ENCODE data around the gene KRTAP5-3. TPM values are rescaled to one million over a fixed set of nuclear protein-coding genes. Genes with fewer than 3 reads are reported as not detected.

The KRTAP5-3 gene
- total and polyA plus RNA-seq, 2 of the 13 experiments (the other 11 are each of a cell fraction or from before 2014, with no cell fraction given) = not detected

DNA sequence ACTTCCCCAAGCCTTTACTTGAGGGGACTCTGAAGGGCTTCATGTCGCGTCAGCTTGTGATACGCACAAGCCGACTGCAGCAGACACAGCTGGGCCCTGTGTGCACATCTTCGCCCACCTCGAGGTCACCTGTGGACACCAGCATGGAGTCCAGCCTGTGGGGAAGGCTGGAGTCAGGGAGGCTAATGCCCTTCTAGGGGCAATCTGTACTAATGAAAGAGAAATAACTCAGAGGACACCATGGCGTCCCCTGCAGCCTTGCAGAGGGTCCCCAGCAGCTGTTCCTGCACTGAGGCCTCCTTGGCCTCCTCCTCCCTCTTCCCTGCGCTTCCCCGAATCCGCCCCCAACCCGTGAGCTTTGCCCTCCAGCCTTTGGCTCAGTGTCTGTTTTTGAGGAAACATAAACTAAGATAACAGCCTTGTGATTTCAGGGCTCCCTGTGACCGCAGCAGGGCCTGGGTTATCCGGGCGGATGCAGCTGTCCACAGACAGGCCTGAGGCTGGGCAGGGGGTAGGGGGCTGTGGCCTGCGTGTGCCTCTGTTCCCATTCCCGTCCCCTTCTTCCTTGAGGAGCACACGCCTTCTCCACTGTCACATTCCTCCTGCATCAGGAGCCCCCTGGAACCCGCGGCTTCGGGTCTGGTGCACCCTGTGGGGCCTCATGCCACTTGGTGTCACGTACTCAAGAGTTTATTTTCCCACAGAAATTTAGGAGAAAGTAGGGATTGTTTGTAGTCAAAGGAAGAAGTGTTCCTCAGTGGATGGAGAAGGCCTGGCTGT is 46.3 kb upstream of the KRTAP5-3 start (continued):
- no peak for TF ChIP-seq ZSCAN20 (CRISPR knock-in tag; IDR thresholded peaks at IDR 0.05; ENCODE audit: borderline replicate concordance)
- no peak for TF ChIP-seq REXO4 (CRISPR knock-in tag; IDR thresholded peaks at IDR 0.05; ENCODE audit: borderline replicate concordance)
- peak; percentile 27 for TF ChIP-seq PHF5A (CRISPR knock-in tag; IDR thresholded peaks at IDR 0.05; ENCODE audit: low read depth, unreplicated experiment)
- TF ChIP-seq GATAD2A (CRISPR knock-in tag; IDR thresholded peaks at IDR 0.05) = peak; percentile 94
- TF ChIP-seq SOX6 (IDR thresholded peaks at IDR 0.05) = no peak
- TF ChIP-seq SOX6 (CRISPR knock-in tag; IDR thresholded peaks at IDR 0.05) = peak; percentile 73
- TF ChIP-seq GABPB1 (CRISPR knock-in tag; IDR thresholded peaks at IDR 0.05) = peak; percentile 46; the same call in 1 of the 2 replicates
- TF ChIP-seq ZMAT3 (CRISPR knock-in tag; conservative IDR thresholded peaks at IDR 0.05) = 0 out of 2 replicates have a peak, but pooled peaks have one; percentile 2
- TF ChIP-seq ELF3 (CRISPR knock-in tag; IDR thresholded peaks at IDR 0.05) = peak; percentile 70; the same call in 1 of the 2 replicates
- no peak for TF ChIP-seq FOXA1 (IDR thresholded peaks at IDR 0.05)
- TF ChIP-seq FOXA1 (CRISPR knock-in tag; IDR thresholded peaks at IDR 0.05) = peak; percentile 33
- TF ChIP-seq, protein P1, sequence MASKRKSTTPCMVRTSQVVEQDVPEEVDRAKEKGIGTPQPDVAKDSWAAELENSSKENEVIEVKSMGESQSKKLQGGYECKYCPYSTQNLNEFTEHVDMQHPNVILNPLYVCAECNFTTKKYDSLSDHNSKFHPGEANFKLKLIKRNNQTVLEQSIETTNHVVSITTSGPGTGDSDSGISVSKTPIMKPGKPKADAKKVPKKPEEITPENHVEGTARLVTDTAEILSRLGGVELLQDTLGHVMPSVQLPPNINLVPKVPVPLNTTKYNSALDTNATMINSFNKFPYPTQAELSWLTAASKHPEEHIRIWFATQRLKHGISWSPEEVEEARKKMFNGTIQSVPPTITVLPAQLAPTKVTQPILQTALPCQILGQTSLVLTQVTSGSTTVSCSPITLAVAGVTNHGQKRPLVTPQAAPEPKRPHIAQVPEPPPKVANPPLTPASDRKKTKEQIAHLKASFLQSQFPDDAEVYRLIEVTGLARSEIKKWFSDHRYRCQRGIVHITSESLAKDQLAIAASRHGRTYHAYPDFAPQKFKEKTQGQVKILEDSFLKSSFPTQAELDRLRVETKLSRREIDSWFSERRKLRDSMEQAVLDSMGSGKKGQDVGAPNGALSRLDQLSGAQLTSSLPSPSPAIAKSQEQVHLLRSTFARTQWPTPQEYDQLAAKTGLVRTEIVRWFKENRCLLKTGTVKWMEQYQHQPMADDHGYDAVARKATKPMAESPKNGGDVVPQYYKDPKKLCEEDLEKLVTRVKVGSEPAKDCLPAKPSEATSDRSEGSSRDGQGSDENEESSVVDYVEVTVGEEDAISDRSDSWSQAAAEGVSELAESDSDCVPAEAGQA (IDR thresholded peaks at IDR 0.05; ENCODE audit: low read depth) = no peak
- TF ChIP-seq, protein P1 (CRISPR knock-in tag; IDR thresholded peaks at IDR 0.05; ENCODE audit: borderline replicate concordance) = no peak
- TF ChIP-seq, protein P2, sequence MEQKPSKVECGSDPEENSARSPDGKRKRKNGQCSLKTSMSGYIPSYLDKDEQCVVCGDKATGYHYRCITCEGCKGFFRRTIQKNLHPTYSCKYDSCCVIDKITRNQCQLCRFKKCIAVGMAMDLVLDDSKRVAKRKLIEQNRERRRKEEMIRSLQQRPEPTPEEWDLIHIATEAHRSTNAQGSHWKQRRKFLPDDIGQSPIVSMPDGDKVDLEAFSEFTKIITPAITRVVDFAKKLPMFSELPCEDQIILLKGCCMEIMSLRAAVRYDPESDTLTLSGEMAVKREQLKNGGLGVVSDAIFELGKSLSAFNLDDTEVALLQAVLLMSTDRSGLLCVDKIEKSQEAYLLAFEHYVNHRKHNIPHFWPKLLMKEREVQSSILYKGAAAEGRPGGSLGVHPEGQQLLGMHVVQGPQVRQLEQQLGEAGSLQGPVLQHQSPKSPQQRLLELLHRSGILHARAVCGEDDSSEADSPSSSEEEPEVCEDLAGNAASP (CRISPR knock-in tag; IDR thresholded peaks at IDR 0.05; ENCODE audit: borderline replicate concordance) = 0 out of 2 replicates have a peak, but pooled peaks have one; percentile 31
- TF ChIP-seq, protein P3, sequence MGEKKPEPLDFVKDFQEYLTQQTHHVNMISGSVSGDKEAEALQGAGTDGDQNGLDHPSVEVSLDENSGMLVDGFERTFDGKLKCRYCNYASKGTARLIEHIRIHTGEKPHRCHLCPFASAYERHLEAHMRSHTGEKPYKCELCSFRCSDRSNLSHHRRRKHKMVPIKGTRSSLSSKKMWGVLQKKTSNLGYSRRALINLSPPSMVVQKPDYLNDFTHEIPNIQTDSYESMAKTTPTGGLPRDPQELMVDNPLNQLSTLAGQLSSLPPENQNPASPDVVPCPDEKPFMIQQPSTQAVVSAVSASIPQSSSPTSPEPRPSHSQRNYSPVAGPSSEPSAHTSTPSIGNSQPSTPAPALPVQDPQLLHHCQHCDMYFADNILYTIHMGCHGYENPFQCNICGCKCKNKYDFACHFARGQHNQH (CRISPR knock-in tag; IDR thresholded peaks at IDR 0.05) = peak; percentile 66; the same call in 1 of the 2 replicates
- 0 out of 2 replicates have a peak, but pooled peaks have one; percentile 80 for TF ChIP-seq ZBTB42 (CRISPR knock-in tag; IDR thresholded peaks at IDR 0.05)
- peak; percentile 71; the same call in 1 of the 2 replicates for TF ChIP-seq ERF (CRISPR knock-in tag; IDR thresholded peaks at IDR 0.05)
- 0 out of 2 replicates have a peak, but pooled peaks have one; percentile 24 for TF ChIP-seq FOXK1 (CRISPR knock-in tag; IDR thresholded peaks at IDR 0.05; ENCODE audit: borderline replicate concordance, low read depth)
- TF ChIP-seq RXRB (CRISPR knock-in tag; IDR thresholded peaks at IDR 0.05; ENCODE audit: borderline replicate concordance) = peak; percentile 87
- TF ChIP-seq MAFK (conservative IDR thresholded peaks at IDR 0.05 in 1 of 2, IDR thresholded peaks at IDR 0.05 in 1 of 2; ENCODE audit: low read length in 2 of 2) = no peak
- TF ChIP-seq MZF1 (CRISPR knock-in tag; IDR thresholded peaks at IDR 0.05; ENCODE audit: borderline replicate concordance) = no peak
- TF ChIP-seq MEF2D (CRISPR knock-in tag; IDR thresholded peaks at IDR 0.05) = 0 out of 2 replicates have a peak, but pooled peaks have one; percentile 40
